ENCODE measurements around the gene COL25A1.

COL25A1 gene

DNA sequence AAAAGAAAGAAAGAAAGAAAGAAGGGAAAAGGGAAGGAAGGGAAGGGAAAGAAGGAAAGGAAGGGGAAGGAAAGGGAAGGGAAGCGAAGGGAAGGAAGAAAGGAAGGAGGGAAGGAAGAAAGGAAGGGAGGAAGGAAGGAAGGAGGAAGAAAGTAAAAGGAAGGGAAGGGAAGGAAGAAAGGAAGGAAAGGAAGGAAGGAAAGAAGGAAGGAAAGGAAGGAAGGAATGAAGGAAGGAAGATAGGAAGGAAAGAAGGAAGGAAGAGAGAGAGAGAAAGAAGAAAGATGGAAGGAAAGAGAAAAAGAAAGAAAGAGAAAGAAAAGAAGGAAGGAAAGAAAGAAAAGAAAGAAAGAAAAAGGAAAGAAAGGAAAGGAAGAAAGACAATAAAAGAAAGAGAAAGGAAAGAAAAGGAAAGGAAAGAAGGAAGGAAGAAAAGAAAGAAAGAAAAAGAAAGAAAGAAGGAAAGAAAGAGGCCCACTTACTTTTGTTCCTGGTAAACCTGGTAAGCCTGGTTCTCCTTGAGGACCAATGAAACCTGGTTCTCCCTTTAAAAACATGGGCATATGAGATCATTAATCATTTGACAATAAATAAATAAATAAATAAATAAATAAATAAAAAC lies 433.7 kb downstream of the COL25A1 start:
- no peak for DNase-seq (ENCODE audit: low spot score)
- TF ChIP-seq CTCF (IDR thresholded peaks at IDR 0.05; ENCODE audit: extremely low read depth, insufficient read depth, missing control alignments), result no peak
- in situ Hi-C loops (cut with MboI; ENCODE audit: low pct_unique_long_range_greater_than_20kb, low sequenced_read_pairs, unreplicated experiment), result no loop called here

DNA sequence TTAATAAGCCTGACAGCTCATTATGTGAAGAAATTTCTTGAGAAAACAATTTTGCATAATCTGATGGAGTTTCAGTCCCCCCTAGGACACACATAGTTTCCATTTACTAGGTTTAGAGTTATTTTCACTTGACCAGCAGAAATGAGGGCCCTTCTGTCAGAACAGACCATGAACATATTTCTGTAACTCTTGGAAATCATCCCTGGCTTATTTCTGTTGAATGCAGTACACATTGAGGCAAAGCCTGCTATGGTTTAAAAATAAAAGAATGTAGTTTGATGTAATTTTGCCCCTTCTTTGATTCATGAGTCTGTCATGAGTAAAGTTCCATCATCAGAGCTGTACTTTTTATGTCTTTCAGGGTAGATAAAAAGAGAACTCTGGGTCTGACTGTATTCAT lies 435.0 kb downstream of the COL25A1 start:
- in situ Hi-C loops (cut with MboI; ENCODE audit: low pct_unique_long_range_greater_than_20kb, low sequenced_read_pairs, unreplicated experiment), result no loop called here
- TF ChIP-seq CTCF (IDR thresholded peaks at IDR 0.05; ENCODE audit: extremely low read depth, insufficient read depth, missing control alignments), result no peak
- no peak for DNase-seq (ENCODE audit: low spot score)

- no peak for DNase-seq (ENCODE audit: low spot score)
- TF ChIP-seq CTCF (IDR thresholded peaks at IDR 0.05; ENCODE audit: extremely low read depth, insufficient read depth, missing control alignments), result no peak
- in situ Hi-C loops (cut with MboI; ENCODE audit: low pct_unique_long_range_greater_than_20kb, low sequenced_read_pairs, unreplicated experiment), result no loop called here
These were observed 441.1 kb downstream of the COL25A1 start for GRCh38 chr4:108861334-108861733.

DNA sequence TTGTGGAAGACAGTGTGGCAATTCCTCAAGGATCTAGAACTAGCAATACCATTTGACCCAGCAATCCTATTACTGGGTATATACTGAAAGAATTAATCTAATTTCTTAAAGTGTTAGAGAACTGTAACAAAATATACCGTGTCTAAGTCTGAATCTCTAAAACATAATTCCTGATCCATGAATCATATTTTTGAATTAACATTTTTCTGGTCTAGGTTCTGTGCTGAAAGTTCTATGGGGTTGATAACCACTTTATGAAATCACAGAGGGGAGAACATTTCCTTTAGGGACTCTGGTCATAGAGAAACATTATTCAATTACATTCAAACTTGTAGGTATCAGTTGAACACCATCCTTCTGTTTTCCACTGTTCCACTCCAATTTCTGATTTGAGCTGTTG lies 447.7 kb downstream of the COL25A1 start:
- TF ChIP-seq CTCF (IDR thresholded peaks at IDR 0.05; ENCODE audit: extremely low read depth, insufficient read depth, missing control alignments), result no peak
- in situ Hi-C loops (cut with MboI; ENCODE audit: low pct_unique_long_range_greater_than_20kb, low sequenced_read_pairs, unreplicated experiment), result no loop called here
- no peak for DNase-seq (ENCODE audit: low spot score)

DNA sequence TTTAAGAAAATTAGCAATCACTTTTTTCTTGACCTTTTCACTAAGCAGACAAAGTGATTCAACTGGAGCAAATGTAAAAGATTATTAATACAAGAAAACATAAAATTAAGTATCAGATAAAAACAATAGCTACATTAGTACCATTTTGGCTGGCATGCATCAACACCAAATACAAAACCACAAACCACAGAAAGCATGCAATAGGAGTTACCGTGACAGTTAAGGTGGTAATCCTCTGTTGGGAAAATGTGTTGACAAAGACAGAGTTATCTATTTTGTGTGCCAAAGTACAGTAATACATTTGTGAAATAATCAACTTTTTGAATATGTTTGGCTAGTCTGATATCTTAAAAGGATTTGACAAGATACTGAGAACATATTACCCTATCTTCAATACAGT lies 449.8 kb downstream of the COL25A1 start:
- no peak for DNase-seq (ENCODE audit: low spot score)
- no peak for TF ChIP-seq CTCF (IDR thresholded peaks at IDR 0.05; ENCODE audit: extremely low read depth, insufficient read depth, missing control alignments)
- in situ Hi-C loops (cut with MboI; ENCODE audit: low pct_unique_long_range_greater_than_20kb, low sequenced_read_pairs, unreplicated experiment), result no loop called here

- in situ Hi-C loops (cut with MboI; ENCODE audit: low pct_unique_long_range_greater_than_20kb, low sequenced_read_pairs, unreplicated experiment), result no loop called here
- DNase-seq (ENCODE audit: low spot score), result no peak
- no peak for TF ChIP-seq CTCF (IDR thresholded peaks at IDR 0.05; ENCODE audit: extremely low read depth, insufficient read depth, missing control alignments)
These were observed 451.1 kb downstream of the COL25A1 start for GRCh38 chr4:108851366-108851765.

Measured in GM13977 (cell line).